Type B pancreatic cell (in vitro differentiated cells): ENCODE data around the gene FGF7. TPM values are rescaled to one million over a fixed set of nuclear protein-coding genes. Genes with fewer than 3 reads are reported as not detected.

Source experiments
- DNase-seq: peaks from one replicate; pipeline ENCODE4 v3.0.0; 2021; ENCODE audit warnings: mixed read lengths; ENCODE audit not compliant: unreplicated experiment; ENCODE audit errors: extremely low spot score
- H3K27ac Mint-ChIP-seq: 2 replicates; pipeline ENCODE4 v1.8.0; 2021; ENCODE audit warnings: mild to moderate bottlenecking, mixed read lengths
- H3K27me3 Mint-ChIP-seq: 2 replicates; pipeline ENCODE4 v1.8.0; 2021; ENCODE audit warnings: mixed read lengths
- H3K36me3 Mint-ChIP-seq: 2 replicates; pipeline ENCODE4 v1.8.0; 2021; ENCODE audit warnings: mixed read lengths
- H3K4me1 Mint-ChIP-seq: one replicate; pipeline ENCODE4 v1.8.0; 2021; ENCODE audit warnings: mixed read lengths; ENCODE audit not compliant: unreplicated experiment
- H3K4me3 Mint-ChIP-seq: 2 replicates; pipeline ENCODE4 v1.8.0; 2021; ENCODE audit warnings: mild to moderate bottlenecking, mixed read lengths
- H3K9me3 Mint-ChIP-seq: 2 replicates; pipeline ENCODE4 v1.8.0; 2021; ENCODE audit warnings: mixed read lengths
- total RNA-seq: library from RNA; stranded (reverse); gene quantifications from 2 replicates; pipeline ENCODE4 v1.2.1, GENCODE V29; 2021; ENCODE audit warnings: low replicate concordance
- TF ChIP-seq, protein P1 (sequence below): fragments of 200-600 bp; sonication (generic); conservative IDR thresholded peaks from 2 replicates; pipeline ENCODE4 v1.5.0; 2021; ENCODE audit warnings: antibody characterized with exemption, mild to moderate bottlenecking

The FGF7 gene
- total RNA-seq, 1 donor from 2014 or later: 7.8 TPM

DNA sequence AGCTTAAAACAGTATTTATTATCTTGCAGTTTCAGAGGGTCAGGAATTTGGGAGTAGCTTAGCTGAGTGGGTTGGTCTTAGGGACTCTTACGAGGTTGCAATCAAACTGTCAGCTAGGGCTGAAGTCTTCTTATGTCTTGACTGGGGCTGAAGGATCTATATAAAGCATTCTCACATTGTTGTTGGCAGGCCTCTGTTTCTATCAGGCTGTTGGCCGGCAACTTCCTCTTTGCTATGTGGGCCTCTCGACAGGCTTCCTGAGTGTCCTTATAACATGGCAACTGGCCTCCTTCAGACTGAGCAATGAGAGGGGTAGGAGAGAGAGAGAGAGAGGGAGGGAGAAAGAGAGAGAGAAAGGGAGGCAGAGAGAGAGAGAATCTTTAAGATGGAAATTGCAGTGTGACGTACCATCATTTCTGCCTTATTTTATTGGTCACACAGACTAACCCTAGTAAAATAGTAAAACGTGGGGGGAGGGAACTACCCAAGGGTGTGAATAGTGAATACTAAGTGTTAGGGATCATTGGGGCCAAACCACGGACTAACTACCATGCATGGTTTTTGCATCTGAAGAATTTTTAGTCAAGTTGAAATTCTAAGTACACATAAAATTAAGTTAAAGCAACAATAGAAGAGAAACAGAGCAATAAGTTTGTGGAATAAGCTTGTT, 16.1 kb downstream of the FGF7 start:
- Mint-ChIP-seq H3K36me3 (no peaks in the 10 kb centered on the region), H3K27me3 (no peaks in the 10 kb centered on the region), H3K4me3 (no peak overlapping the region), H3K9me3 (peaks cover 4% of the 10 kb centered on the region), H3K4me1 (peaks cover 8% of the 10 kb centered on the region), H3K27ac (no peak overlapping the region)
- DNase-seq: no peak
- TF ChIP-seq, protein P1, sequence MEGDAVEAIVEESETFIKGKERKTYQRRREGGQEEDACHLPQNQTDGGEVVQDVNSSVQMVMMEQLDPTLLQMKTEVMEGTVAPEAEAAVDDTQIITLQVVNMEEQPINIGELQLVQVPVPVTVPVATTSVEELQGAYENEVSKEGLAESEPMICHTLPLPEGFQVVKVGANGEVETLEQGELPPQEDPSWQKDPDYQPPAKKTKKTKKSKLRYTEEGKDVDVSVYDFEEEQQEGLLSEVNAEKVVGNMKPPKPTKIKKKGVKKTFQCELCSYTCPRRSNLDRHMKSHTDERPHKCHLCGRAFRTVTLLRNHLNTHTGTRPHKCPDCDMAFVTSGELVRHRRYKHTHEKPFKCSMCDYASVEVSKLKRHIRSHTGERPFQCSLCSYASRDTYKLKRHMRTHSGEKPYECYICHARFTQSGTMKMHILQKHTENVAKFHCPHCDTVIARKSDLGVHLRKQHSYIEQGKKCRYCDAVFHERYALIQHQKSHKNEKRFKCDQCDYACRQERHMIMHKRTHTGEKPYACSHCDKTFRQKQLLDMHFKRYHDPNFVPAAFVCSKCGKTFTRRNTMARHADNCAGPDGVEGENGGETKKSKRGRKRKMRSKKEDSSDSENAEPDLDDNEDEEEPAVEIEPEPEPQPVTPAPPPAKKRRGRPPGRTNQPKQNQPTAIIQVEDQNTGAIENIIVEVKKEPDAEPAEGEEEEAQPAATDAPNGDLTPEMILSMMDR: no peak

GRCh38 chr15:49439678-49440395, 16.8 kb downstream of the FGF7 start:
- Mint-ChIP-seq H3K4me1 (peaks cover 8% of the 10 kb centered on the region), H3K27ac (no peak overlapping the region), H3K27me3 (no peaks in the 10 kb centered on the region), H3K9me3 (peaks cover 4% of the 10 kb centered on the region), H3K4me3 (no peak overlapping the region), H3K36me3 (no peaks in the 10 kb centered on the region)
- DNase-seq: no peak
- TF ChIP-seq, protein P1: no peak

DNA sequence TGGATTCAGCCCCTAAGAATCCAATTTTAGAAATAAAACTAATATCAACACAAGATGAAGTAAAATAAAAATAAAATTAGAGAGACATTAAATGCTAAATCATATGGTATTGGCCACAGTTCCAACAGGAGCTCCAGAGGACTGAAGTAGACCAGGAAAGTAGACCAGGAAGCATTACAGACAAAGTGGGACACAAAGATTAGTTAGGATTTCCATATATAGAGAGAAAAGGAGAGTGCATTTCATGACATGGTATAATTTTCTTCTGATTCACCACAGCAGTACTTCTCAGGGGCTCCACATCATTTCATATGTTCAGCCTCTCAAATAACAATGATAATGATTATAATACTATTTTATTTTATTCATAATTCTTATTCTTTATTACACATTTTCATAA, 18.3 kb downstream of the FGF7 start:
- Mint-ChIP-seq H3K36me3 (no peaks in the 10 kb centered on the region), H3K27me3 (no peaks in the 10 kb centered on the region), H3K27ac (no peak overlapping the region), H3K4me1 (peaks cover 8% of the 10 kb centered on the region), H3K9me3 (peaks cover 4% of the 10 kb centered on the region), H3K4me3 (no peak overlapping the region)
- TF ChIP-seq, protein P1: no peak
- no peak for DNase-seq

DNA sequence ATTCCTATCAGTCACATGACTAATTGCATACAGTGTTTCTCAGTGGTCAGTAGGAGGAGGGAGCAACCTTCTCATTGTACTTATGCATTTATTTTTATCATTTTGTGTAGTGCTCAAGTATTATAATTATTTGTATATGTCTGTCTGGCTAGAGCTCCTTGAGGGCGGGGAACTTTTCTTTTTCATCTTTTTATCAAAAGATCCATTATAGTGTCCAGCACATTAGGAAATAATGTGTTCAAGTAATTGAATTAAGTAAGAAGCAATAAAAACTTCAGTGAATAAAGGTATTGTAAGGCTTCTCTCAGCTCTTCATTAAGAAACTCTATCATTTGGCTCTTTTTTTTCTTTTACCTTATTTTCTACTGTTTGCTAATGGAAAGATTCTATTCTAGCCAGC, 18.8 kb downstream of the FGF7 start:
- TF ChIP-seq, protein P1: no peak
- Mint-ChIP-seq H3K36me3 (no peaks in the 10 kb centered on the region), H3K4me1 (peaks cover 8% of the 10 kb centered on the region), H3K9me3 (peaks cover 4% of the 10 kb centered on the region), H3K4me3 (no peak overlapping the region), H3K27me3 (no peaks in the 10 kb centered on the region), H3K27ac (no peak overlapping the region)
- DNase-seq: no peak

DNA sequence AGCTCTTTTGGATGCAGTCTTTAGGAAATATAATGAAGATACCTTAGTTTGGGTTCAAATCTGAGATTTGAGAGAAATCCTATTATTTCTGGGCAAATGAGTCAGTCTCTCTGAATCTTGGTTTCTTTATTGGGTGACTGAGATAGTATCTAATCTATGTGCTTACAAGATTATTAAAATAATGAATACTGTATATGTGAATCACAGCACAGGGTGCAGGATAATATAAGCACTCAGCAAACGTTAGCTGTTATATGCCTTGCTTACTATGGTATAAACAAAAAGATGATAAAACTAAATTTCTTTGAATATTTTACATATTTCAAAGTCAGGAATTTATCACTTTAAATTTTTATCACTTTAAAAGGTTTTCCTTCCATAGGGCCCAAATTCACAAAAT, 29.6 kb downstream of the FGF7 start:
- no peak for DNase-seq
- Mint-ChIP-seq H3K4me1 (peaks cover 5% of the 10 kb centered on the region), H3K27ac (no peak overlapping the region), H3K27me3 (no peaks in the 10 kb centered on the region), H3K36me3 (no peaks in the 10 kb centered on the region), H3K4me3 (no peak overlapping the region), H3K9me3 (no peaks in the 10 kb centered on the region)
- TF ChIP-seq, protein P1: no peak
